Hepatocyte (in vitro differentiated cells): ENCODE results near the gene GGT6. TPM values are rescaled to one million over a fixed set of nuclear protein-coding genes. Genes with fewer than 3 reads are reported as not detected.

Source experiments
- DNase-seq: peaks from one replicate; pipeline ENCODE4 v3.0.0-alpha.2; 2016; ENCODE audit warnings: low spot score
- H2AFZ ChIP-seq: fragments of 200-600 bp; sonication (generic); 2 replicates; pipeline ENCODE4 v1.6.0; 2016; ENCODE audit warnings: antibody characterized with exemption, mild to moderate bottlenecking
- H3K27ac ChIP-seq: fragments of 200-600 bp; sonication (generic); 2 replicates; pipeline ENCODE4 v1.5.1; 2016; ENCODE audit warnings: mild to moderate bottlenecking
- H3K27me3 ChIP-seq: fragments of 200-600 bp; sonication (generic); 2 replicates; pipeline ENCODE4 v1.6.1; 2016
- H3K36me3 ChIP-seq: fragments of 200-600 bp; sonication (generic); replicated peaks from 2 replicates; pipeline ENCODE4 v1.5.1; 2016; ENCODE audit warnings: low read depth; ENCODE audit not compliant: insufficient read depth
- H3K4me1 ChIP-seq: fragments of 200-600 bp; sonication (generic); 2 replicates; pipeline ENCODE4 v1.5.1; 2016; ENCODE audit warnings: mild to moderate bottlenecking, moderate library complexity; ENCODE audit not compliant: insufficient read depth
- H3K4me2 ChIP-seq: fragments of 200-600 bp; sonication (generic); 2 replicates; pipeline ENCODE4 v1.6.0; 2016
- H3K4me3 ChIP-seq: fragments of 200-600 bp; sonication (generic); 2 replicates; pipeline ENCODE4 v1.5.1; 2016; ENCODE audit warnings: mild to moderate bottlenecking
- H3K79me2 ChIP-seq: fragments of 200-600 bp; sonication (generic); 2 replicates; pipeline ENCODE4 v1.6.0; 2017; ENCODE audit warnings: mild to moderate bottlenecking
- H3K9me2 ChIP-seq: fragments of 200-600 bp; sonication (generic); replicated peaks from 2 replicates; pipeline ENCODE4 v1.6.0; 2017; ENCODE audit warnings: mild to moderate bottlenecking; ENCODE audit not compliant: insufficient read depth
- H3K9me3 ChIP-seq: fragments of 200-600 bp; sonication (generic); 2 replicates; pipeline ENCODE4 v1.5.1; 2016; ENCODE audit warnings: low read depth, mild to moderate bottlenecking
- H4K20me1 ChIP-seq: fragments of 200-600 bp; sonication (generic); 2 replicates; pipeline ENCODE4 v1.6.0; 2016; ENCODE audit warnings: mild to moderate bottlenecking; ENCODE audit not compliant: insufficient read depth, poor library complexity, severe bottlenecking
- CTCF ChIP-seq: fragments of 200-600 bp; sonication (generic); IDR thresholded peaks from 2 replicates; pipeline ENCODE4 v1.5.1; 2016; ENCODE audit warnings: antibody characterized with exemption, mild to moderate bottlenecking; ENCODE audit not compliant: poor library complexity
- EZH2 ChIP-seq: fragments of 200-600 bp; sonication (generic); IDR thresholded peaks from 2 replicates; pipeline ENCODE4 v1.6.1; 2016; ENCODE audit warnings: antibody characterized with exemption, mild to moderate bottlenecking, borderline replicate concordance
- EZH2phosphoT487 ChIP-seq: fragments of 200-600 bp; sonication (generic); IDR thresholded peaks from one replicate; pipeline ENCODE4 v1.6.1; 2018; ENCODE audit warnings: antibody characterized with exemption, mild to moderate bottlenecking, low read depth, moderate library complexity; ENCODE audit not compliant: unreplicated experiment, severe bottlenecking
- WGBS: methylation state at CpG from one replicate; pipeline ENCODE4 v1.1.6; 2016; ENCODE audit warnings: low lambda C conversion rate; ENCODE audit errors: missing lambda C conversion rate; 5-methylcytosine and 5-hydroxymethylcytosine counted together
- polyA plus RNA-seq: library from polyadenylated mRNA; unstranded; fragments of >200 nt; fragmentation: Nextera tagmentation; extraction: Ambion mirVana; gene quantifications from 2 replicates; pipeline ENCODE4 v1.2.1, GENCODE V29; 2016
- total RNA-seq: library from RNA; depleted of rRNA; stranded (reverse); fragments of >200 nt; gene quantifications from 2 replicates; pipeline ENCODE4 v1.2.3, GENCODE V29; 2014

Gene GGT6
- total and polyA plus RNA-seq, 2 experiments from 2014 or later: not detected

GRCh38 chr17:4551796-4552525 is 8.4 kb downstream of the GGT6 start:
- WGBS: 97% methylated on average over 27 of the region's 27 CpGs
- no peak for DNase-seq
- peaks cover 14% of the 10 kb centered on the region for H3K4me1 ChIP-seq
- H4K20me1 ChIP-seq: no peaks in the 10 kb centered on the region
- no peaks in the 10 kb centered on the region for H3K9me2 ChIP-seq
- no peak overlapping the region for H3K4me2 ChIP-seq
- no peaks in the 10 kb centered on the region for H3K36me3 ChIP-seq
- peaks cover 21% of the 10 kb centered on the region for H3K79me2 ChIP-seq
- H3K4me3 ChIP-seq: no peak overlapping the region
- H3K27ac ChIP-seq: no peak overlapping the region
- no peak overlapping the region for H2AFZ ChIP-seq
- no peaks in the 10 kb centered on the region for H3K27me3 ChIP-seq
- TF ChIP-seq EZH2 (no peak), EZH2phosphoT487 (no peak), CTCF (no peak)
- H3K9me3 ChIP-seq: no peaks in the 10 kb centered on the region

GRCh38 chr17:4551141-4551540 is 9.2 kb downstream of the GGT6 start:
- DNase-seq: no peak
- peaks cover 14% of the 10 kb centered on the region for H3K4me1 ChIP-seq
- H3K27me3 ChIP-seq: no peaks in the 10 kb centered on the region
- H3K4me3 ChIP-seq: no peak overlapping the region
- peaks cover 21% of the 10 kb centered on the region for H3K79me2 ChIP-seq
- H3K4me2 ChIP-seq: no peak overlapping the region
- H3K9me3 ChIP-seq: no peaks in the 10 kb centered on the region
- TF ChIP-seq EZH2phosphoT487: no peak
- no peak for TF ChIP-seq EZH2
- no peak for TF ChIP-seq CTCF
- no peaks in the 10 kb centered on the region for H3K36me3 ChIP-seq
- no peaks in the 10 kb centered on the region for H3K9me2 ChIP-seq
- H3K27ac ChIP-seq: no peak overlapping the region
- no peaks in the 10 kb centered on the region for H4K20me1 ChIP-seq
- H2AFZ ChIP-seq: no peak overlapping the region
- WGBS: 89% methylated on average over 8 of the region's 8 CpGs

GRCh38 chr17:4550534-4551039 is 9.8 kb downstream of the GGT6 start:
- peaks cover 17% of the 10 kb centered on the region for H3K79me2 ChIP-seq
- 96% methylated on average over 16 of the region's 16 CpGs for WGBS
- TF ChIP-seq CTCF: no peak
- TF ChIP-seq EZH2: no peak
- no peak for TF ChIP-seq EZH2phosphoT487

More at GRCh38 chr17:4550534-4551039, 9.8 kb downstream of the GGT6 start:
- Histone ChIP-seq H3K9me2 (no peaks in the 10 kb centered on the region), H3K36me3 (no peaks in the 10 kb centered on the region), H3K27me3 (no peaks in the 10 kb centered on the region), H3K4me2 (no peak overlapping the region), H2AFZ (no peak overlapping the region), H4K20me1 (no peaks in the 10 kb centered on the region), H3K4me3 (no peak overlapping the region), H3K4me1 (peaks cover 9% of the 10 kb centered on the region), H3K9me3 (no peaks in the 10 kb centered on the region), H3K27ac (no peak overlapping the region)
- no peak for DNase-seq
